ENCODE results near the gene TMCC2. TPM values are rescaled to one million over a fixed set of nuclear protein-coding genes. Genes with fewer than 3 reads are reported as not detected.
A peak's percentile ranks its signal among the peaks of the same experiment; 100 is the strongest.
"Not testable (repeated sequence)": the region's sequence is repeated elsewhere in the genome, so short reads cannot be mapped to it uniquely, and the experiment has no call there.

TMCC2 gene
- total RNA-seq, 1 donor from 2014 or later = 7.1 TPM

- Histone ChIP-seq H3K36me3 (no peaks in the 10 kb centered on the region), H4K20me1 (ENCODE audit: low read depth) (no peaks in the 10 kb centered on the region), H3K27me3 (no peaks in the 10 kb centered on the region), H3K9me3 (ENCODE audit: low read depth) (no peaks in the 10 kb centered on the region), H3F3A (ENCODE audit: low read depth) (peaks cover 73% of the 10 kb centered on the region), H3K27ac (peak overlapping the region; percentile 99), H3K79me2 (ENCODE audit: low read depth) (peaks cover 19% of the 10 kb centered on the region), H3K4me3 (peak overlapping the region; percentile 12), H3K4me1 (peaks cover 65% of the 10 kb centered on the region), H3K4me2 (peak overlapping the region; percentile 69), H2AFZ (replicated peaks) (no peak overlapping the region), H3K9ac (no peak overlapping the region)
- Mint-ChIP-seq H3K27ac (peak overlapping the region; percentile 99), H3K36me3 (no peaks in the 10 kb centered on the region), H3K9me3 (no peaks in the 10 kb centered on the region), H3K27me3 (ENCODE audit: insufficient read depth, low read depth) (peaks cover 9% of the 10 kb centered on the region), H3K4me3 (peak overlapping the region; percentile 38), H3K4me1 (peaks cover 72% of the 10 kb centered on the region)
- DNase-seq (ENCODE audit: low spot score) = no peak
- TF ChIP-seq CTCF (IDR thresholded peaks at IDR 0.05) = no peak
- TF ChIP-seq EZH2 (IDR thresholded peaks at IDR 0.05) = no peak
- TF ChIP-seq EZH2phosphoT487 (IDR thresholded peaks at IDR 0.05) = no peak
Measured at GRCh38 chr1:205294934-205295333, 67.2 kb downstream of the TMCC2 start.

DNA sequence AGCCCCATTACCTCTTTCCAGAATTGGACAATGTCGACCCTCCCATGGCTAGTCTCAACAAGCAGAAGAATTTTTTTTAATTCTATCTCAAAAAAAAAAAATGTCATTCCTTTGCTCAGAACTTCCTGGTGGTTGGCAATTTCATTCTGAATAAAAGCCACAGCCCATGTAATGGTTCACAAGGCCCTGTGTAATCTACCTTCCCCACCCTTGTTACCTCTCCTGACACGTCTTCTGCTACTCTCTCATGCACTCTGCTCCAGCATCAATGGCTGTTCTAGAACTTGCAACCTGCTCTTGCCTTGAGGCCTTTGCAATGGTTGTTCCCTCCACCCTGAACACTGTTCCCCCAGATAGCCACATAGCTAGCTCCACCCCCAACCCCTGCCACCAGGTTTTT is 68.4 kb downstream of the TMCC2 start:
- H3K4me3 ChIP-seq = no peak overlapping the region
- no peak for DNase-seq (ENCODE audit: low spot score)
- no peak overlapping the region for H2AFZ ChIP-seq (replicated peaks)
- Mint-ChIP-seq H3K27me3 (ENCODE audit: insufficient read depth, low read depth) (peaks cover 15% of the 10 kb centered on the region), H3K4me1 (peaks cover 84% of the 10 kb centered on the region), H3K27ac (peak overlapping the region; percentile 99), H3K36me3 (no peaks in the 10 kb centered on the region), H3K9me3 (no peaks in the 10 kb centered on the region), H3K4me3 (no peak overlapping the region)
- TF ChIP-seq EZH2phosphoT487 (IDR thresholded peaks at IDR 0.05) = no peak
- no peak for TF ChIP-seq CTCF (IDR thresholded peaks at IDR 0.05)
- TF ChIP-seq EZH2 (IDR thresholded peaks at IDR 0.05) = no peak
- H3K27me3 ChIP-seq = no peaks in the 10 kb centered on the region
- H3K9me3 ChIP-seq (ENCODE audit: low read depth) = no peaks in the 10 kb centered on the region
- H3K79me2 ChIP-seq (ENCODE audit: low read depth) = peaks cover 21% of the 10 kb centered on the region
- H3K4me1 ChIP-seq = peaks cover 77% of the 10 kb centered on the region
- H3K9ac ChIP-seq = no peak overlapping the region
- no peaks in the 10 kb centered on the region for H4K20me1 ChIP-seq (ENCODE audit: low read depth)
- peak overlapping the region; percentile 69 for H3K4me2 ChIP-seq
- peak overlapping the region; percentile 99 for H3K27ac ChIP-seq
- H3K36me3 ChIP-seq = no peaks in the 10 kb centered on the region
- H3F3A ChIP-seq (ENCODE audit: low read depth) = peaks cover 85% of the 10 kb centered on the region

DNA sequence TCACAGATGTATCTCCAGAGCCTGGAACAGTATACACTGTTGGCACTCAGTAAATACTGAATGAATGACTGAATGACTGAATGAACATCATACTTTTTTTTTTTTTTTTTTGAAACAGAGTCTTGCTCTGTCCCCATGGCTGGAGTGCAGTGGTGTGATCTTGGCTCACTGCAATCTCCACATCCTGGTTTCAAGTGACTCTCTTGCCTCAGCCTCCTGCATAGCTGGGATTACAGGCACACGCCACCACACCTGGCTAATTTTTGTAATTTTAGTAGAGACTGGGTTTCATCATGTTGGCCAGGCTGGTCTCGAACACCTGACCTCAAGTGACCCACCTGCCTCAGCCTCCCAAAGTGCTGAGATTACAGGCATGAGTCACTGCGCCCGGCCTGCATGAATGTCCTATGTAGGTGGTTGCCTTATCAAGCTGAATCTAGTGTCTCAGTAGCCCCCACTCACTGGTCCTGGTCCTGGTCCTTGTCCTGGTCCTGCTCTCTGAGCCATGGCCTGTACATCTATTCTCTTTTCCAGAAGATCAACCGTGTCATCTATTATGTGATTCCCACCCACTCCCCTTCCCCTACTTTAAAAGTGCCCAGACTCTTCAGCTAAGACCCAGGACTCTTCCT is 69.9 kb downstream of the TMCC2 start:
- H3K4me1 ChIP-seq = peaks cover 87% of the 10 kb centered on the region
- H3K9me3 ChIP-seq (ENCODE audit: low read depth); H3K36me3 ChIP-seq; H4K20me1 ChIP-seq (ENCODE audit: low read depth); DNase-seq (ENCODE audit: low spot score); H3K9ac ChIP-seq; H2AFZ ChIP-seq (replicated peaks); H3K27me3 ChIP-seq; H3K4me2 ChIP-seq; H3K4me3 ChIP-seq; H3K36me3 Mint-ChIP-seq; H3K9me3 Mint-ChIP-seq: not testable (repeated sequence)
- peak overlapping the region; percentile 100 for H3K27ac Mint-ChIP-seq
- peaks cover 24% of the 10 kb centered on the region for H3K27me3 Mint-ChIP-seq (ENCODE audit: insufficient read depth, low read depth)
- H3K4me1 Mint-ChIP-seq = peaks cover 91% of the 10 kb centered on the region
- H3F3A ChIP-seq (ENCODE audit: low read depth) = peaks cover 95% of the 10 kb centered on the region
- peaks cover 21% of the 10 kb centered on the region for H3K79me2 ChIP-seq (ENCODE audit: low read depth)
- H3K4me3 Mint-ChIP-seq = peak overlapping the region; percentile 70
- H3K27ac ChIP-seq = peak overlapping the region; percentile 100

- H3F3A ChIP-seq (ENCODE audit: low read depth) = peaks cover 97% of the 10 kb centered on the region
- peaks cover 16% of the 10 kb centered on the region for H4K20me1 ChIP-seq (ENCODE audit: low read depth)
- H3K4me2 ChIP-seq = peak overlapping the region; percentile 22
- H3K9ac ChIP-seq = no peak overlapping the region
- H3K4me1 ChIP-seq = peaks cover 90% of the 10 kb centered on the region
- TF ChIP-seq EZH2 (IDR thresholded peaks at IDR 0.05) = no peak
- no peak for TF ChIP-seq EZH2phosphoT487 (IDR thresholded peaks at IDR 0.05)
- no peak for TF ChIP-seq CTCF (IDR thresholded peaks at IDR 0.05)
- H3K4me1 Mint-ChIP-seq = peaks cover 90% of the 10 kb centered on the region
- peak overlapping the region; percentile 65 for H3K4me3 Mint-ChIP-seq
- H3K9me3 Mint-ChIP-seq = no peaks in the 10 kb centered on the region
- peak overlapping the region; percentile 100 for H3K27ac ChIP-seq
- H3K79me2 ChIP-seq (ENCODE audit: low read depth) = peaks cover 28% of the 10 kb centered on the region
- DNase-seq (ENCODE audit: low spot score) = peak; percentile 83
- no peaks in the 10 kb centered on the region for H3K27me3 ChIP-seq
- H3K36me3 ChIP-seq = no peaks in the 10 kb centered on the region
- H2AFZ ChIP-seq (replicated peaks) = no peak overlapping the region
- peak overlapping the region; percentile 100 for H3K27ac Mint-ChIP-seq
- peaks cover 24% of the 10 kb centered on the region for H3K27me3 Mint-ChIP-seq (ENCODE audit: insufficient read depth, low read depth)
- no peaks in the 10 kb centered on the region for H3K9me3 ChIP-seq (ENCODE audit: low read depth)
- no peak overlapping the region for H3K4me3 ChIP-seq
- H3K36me3 Mint-ChIP-seq = peaks cover 5% of the 10 kb centered on the region
Measured at GRCh38 chr1:205298191-205298994, 70.6 kb downstream of the TMCC2 start.

Data from neural progenitor cell (in vitro differentiated cells).